ENCODE results near the gene IFNL3.
"Not testable (repeated sequence)": the region's sequence is repeated elsewhere in the genome, so short reads cannot be mapped to it uniquely, and the experiment has no call there.

The IFNL3 gene

GRCh38 chr19:39253374-39254149 lies 8.8 kb upstream of the IFNL3 start:
- H3K36me3 ChIP-seq: no peaks in the 10 kb centered on the region
- H4K20me1 ChIP-seq: no peaks in the 10 kb centered on the region
- H3K27me3 ChIP-seq: no peaks in the 10 kb centered on the region
- H3K9me3 ChIP-seq (replicated peaks in 1 of 11): peaks cover 3 to 31% (median 21%) of the 10 kb centered on the region in 11 experiments; a peak in 19 of 22 replicates
- TF ChIP-seq Cebpa-rat (IDR thresholded peaks at IDR 0.05): no peak
- H3K4me3 ChIP-seq: no peak overlapping the region
- H3K4me1 ChIP-seq: peaks cover 0 to 75% (median 29%) of the 10 kb centered on the region in 10 experiments; a peak in 16 of 20 replicates
- no peak overlapping the region for H3K9ac ChIP-seq
- H3K4me2 ChIP-seq: peak overlapping the region in 6 of 11 experiments; percentile 49 to 75 (median 61); a peak in 13 of 22 replicates
- H3K27ac ChIP-seq: no peak overlapping the region

GRCh38 chr19:39252458-39252857 lies 7.7 kb upstream of the IFNL3 start:
- no peaks in the 10 kb centered on the region for H3K36me3 ChIP-seq
- H4K20me1 ChIP-seq: no peaks in the 10 kb centered on the region
- H3K4me2 ChIP-seq: peak overlapping the region in 8 of 11 experiments; percentile 15 to 75 (median 55); a peak in 14 of 22 replicates
- no peak overlapping the region for H3K4me3 ChIP-seq
- 0 out of 22 replicates have a peak overlapping the region, but pooled peaks of 1 of the 11 experiments have one; percentile 15 for H3K9ac ChIP-seq
- peak overlapping the region in 2 of 11 experiments; percentile 7 to 10; a peak in 2 of 22 replicates for H3K27ac ChIP-seq
- H3K27me3 ChIP-seq: no peaks in the 10 kb centered on the region
- H3K9me3 ChIP-seq (replicated peaks in 1 of 11): peaks cover 3 to 36% (median 27%) of the 10 kb centered on the region in 11 experiments; a peak in 20 of 22 replicates
- no peak for TF ChIP-seq Cebpa-rat (IDR thresholded peaks at IDR 0.05)
- H3K4me1 ChIP-seq: peaks cover 0 to 73% (median 27%) of the 10 kb centered on the region in 10 experiments; a peak in 14 of 20 replicates

GRCh38 chr19:39251846-39252245 lies 7.0 kb upstream of the IFNL3 start:
- no peak for TF ChIP-seq Cebpa-rat (IDR thresholded peaks at IDR 0.05)
- Histone ChIP-seq H3K27me3 (no peaks in the 10 kb centered on the region), H3K27ac (peak overlapping the region in 2 of 11 experiments; percentile 7 to 10; a peak in 1 of 22 replicates), H3K4me3 (no peak overlapping the region), H3K36me3 (no peaks in the 10 kb centered on the region), H3K9ac (no peak overlapping the region), H3K9me3 (replicated peaks in 1 of 11) (peaks cover under 1 to 32% (median 22%) of the 10 kb centered on the region in 11 experiments; a peak in 20 of 22 replicates), H4K20me1 (no peaks in the 10 kb centered on the region), H3K4me1 (peaks cover 0 to 76% (median 30%) of the 10 kb centered on the region in 10 experiments; a peak in 14 of 20 replicates), H3K4me2 (peak overlapping the region in 8 of 11 experiments; percentile 14 to 75 (median 55); a peak in 11 of 22 replicates)

- Histone ChIP-seq H3K4me3 (no peak overlapping the region), H3K36me3 (no peaks in the 10 kb centered on the region), H3K4me1 (peaks cover 0 to 71% (median 30%) of the 10 kb centered on the region in 10 experiments; a peak in 14 of 20 replicates), H4K20me1 (no peaks in the 10 kb centered on the region), H3K9ac (no peak overlapping the region), H3K4me2 (peak overlapping the region in 6 of 11 experiments; percentile 49 to 75 (median 61); a peak in 9 of 22 replicates), H3K27ac (no peak overlapping the region), H3K27me3 (no peaks in the 10 kb centered on the region), H3K9me3 (replicated peaks in 1 of 11) (peaks cover 0 to 24% (median 15%) of the 10 kb centered on the region in 11 experiments; a peak in 18 of 22 replicates)
- no peak for TF ChIP-seq Cebpa-rat (IDR thresholded peaks at IDR 0.05)
Observed at GRCh38 chr19:39251081-39251480, 6.3 kb upstream of the IFNL3 start.

GRCh38 chr19:39248806-39249205 lies 4.0 kb upstream of the IFNL3 start, which contains the start of gene IFNL4:
TSS of gene IFNL4 (minus strand) at chr19:39248856.
- peaks cover 0 to 16% (median 7%) of the 10 kb centered on the region in 11 experiments; a peak in 15 of 22 replicates for H3K9me3 ChIP-seq (replicated peaks in 1 of 11)
- no peak within 1 kb of the TSS for H3K4me3 ChIP-seq
- no peak within 1 kb of the TSS for H3K27ac ChIP-seq
- H3K4me2 ChIP-seq: peak within 1 kb of the TSS in 2 of 11 experiments; percentile 32 to 33; a peak in 1 of 22 replicates
- no peaks in the 10 kb centered on the region for H3K27me3 ChIP-seq
- H4K20me1 ChIP-seq: no peaks in the 10 kb centered on the region
- H3K4me1 ChIP-seq: peaks cover 0 to 63% (median 30%) of the 10 kb centered on the region in 10 experiments; a peak in 14 of 20 replicates
- no peak for TF ChIP-seq Cebpa-rat (IDR thresholded peaks at IDR 0.05)
- no peaks in the 10 kb centered on the region for H3K36me3 ChIP-seq
- no peak within 1 kb of the TSS for H3K9ac ChIP-seq

GRCh38 chr19:39247701-39248664 lies 3.2 kb upstream of the IFNL3 start:
- Histone ChIP-seq H3K4me3 (no peak overlapping the region), H3K9me3 (replicated peaks in 1 of 11) (peaks cover 0 to 14% (median 7%) of the 10 kb centered on the region in 11 experiments; a peak in 12 of 22 replicates), H3K4me1 (peaks cover 0 to 58% (median 24%) of the 10 kb centered on the region in 10 experiments; a peak in 14 of 20 replicates), H3K9ac (no peak overlapping the region), H3K4me2 (peak overlapping the region in 4 of 11 experiments; percentile 4 to 33 (median 29); a peak in 3 of 22 replicates), H4K20me1 (no peaks in the 10 kb centered on the region), H3K27me3 (no peaks in the 10 kb centered on the region), H3K36me3 (no peaks in the 10 kb centered on the region), H3K27ac (no peak overlapping the region)
- no peak for TF ChIP-seq Cebpa-rat (IDR thresholded peaks at IDR 0.05)

GRCh38 chr19:39246951-39247669 lies 2.3 kb upstream of the IFNL3 start:
- Histone ChIP-seq H3K9ac (no peak overlapping the region), H3K36me3 (no peaks in the 10 kb centered on the region), H3K27ac (no peak overlapping the region), H3K4me2 (peak overlapping the region in 6 of 11 experiments; percentile 4 to 37 (median 31); a peak in 6 of 22 replicates), H3K27me3 (no peaks in the 10 kb centered on the region), H3K9me3 (replicated peaks in 1 of 11) (peaks cover 0 to 14% (median 7%) of the 10 kb centered on the region in 11 experiments; a peak in 12 of 22 replicates), H4K20me1 (no peaks in the 10 kb centered on the region), H3K4me3 (no peak overlapping the region), H3K4me1 (peaks cover 0 to 49% (median 16%) of the 10 kb centered on the region in 10 experiments; a peak in 13 of 20 replicates)
- no peak for TF ChIP-seq Cebpa-rat (IDR thresholded peaks at IDR 0.05)

GRCh38 chr19:39245166-39245565 lies 360 bp upstream of the IFNL3 start:
- peaks cover 0 to 30% (median 6%) of the 10 kb centered on the region in 10 experiments; a peak in 10 of 20 replicates for H3K4me1 ChIP-seq
- H3K4me3 ChIP-seq, H3K27ac ChIP-seq: not testable (repeated sequence)

GRCh38 chr19:39243741-39244140 lies 1.1 kb downstream of the IFNL3 start:
- H3K9ac ChIP-seq, H3K4me2 ChIP-seq, H3K4me3 ChIP-seq, H3K27me3 ChIP-seq, H3K36me3 ChIP-seq, H4K20me1 ChIP-seq, H3K27ac ChIP-seq: not testable (repeated sequence)
- Histone ChIP-seq H3K4me1 (peaks cover 0 to 32% (median 11%) of the 10 kb centered on the region in 10 experiments; a peak in 10 of 20 replicates), H3K9me3 (replicated peaks in 1 of 11) (peaks cover 0 to 14% (median 7%) of the 10 kb centered on the region in 11 experiments; a peak in 12 of 22 replicates)

More at GRCh38 chr19:39245166-39245565, 360 bp upstream of the IFNL3 start:
- H3K9ac ChIP-seq, H3K4me2 ChIP-seq, H3K36me3 ChIP-seq, H3K27me3 ChIP-seq, H4K20me1 ChIP-seq: not testable (repeated sequence)
- peaks cover 0 to 14% (median 7%) of the 10 kb centered on the region in 11 experiments; a peak in 12 of 22 replicates for H3K9me3 ChIP-seq (replicated peaks in 1 of 11)

Measured in BLaER1 treated with 17β-estradiol and CSF1 and Interleukin-3, amounts not matched to agents 10 nM and 100 nM (cell line).